ENCODE measurements around the gene AFAP1L1.

Gene AFAP1L1

GRCh38 chr5:149364719-149365118 lies 93.1 kb downstream of the AFAP1L1 start:
- no peak overlapping the region for H2AFZ ChIP-seq (ENCODE audit: low read depth)
- no peak overlapping the region for H3K4me2 ChIP-seq
- no peaks in the 10 kb centered on the region for H3K36me3 ChIP-seq (ENCODE audit: insufficient read depth)

GRCh38 chr5:149365418-149365817 lies 93.8 kb downstream of the AFAP1L1 start:
- Histone ChIP-seq H3K27ac (no peak overlapping the region), H3K79me2 (ENCODE audit: insufficient read depth, low read depth) (no peaks in the 10 kb centered on the region), H3K36me3 (ENCODE audit: insufficient read depth) (no peaks in the 10 kb centered on the region), H2AFZ (ENCODE audit: low read depth) (no peak overlapping the region), H3K27me3 (ENCODE audit: insufficient read depth, low read depth) (no peaks in the 10 kb centered on the region), H3K4me1 (ENCODE audit: low read depth, poor library complexity, severe bottlenecking) (peaks cover 10% of the 10 kb centered on the region), H4K20me1 (ENCODE audit: insufficient read depth) (no peaks in the 10 kb centered on the region), H3K4me3 (IDR thresholded peaks at IDR 0.05; ENCODE audit: insufficient read depth, low read depth, low read length) (no peak overlapping the region), H3K9ac (no peak overlapping the region), H3K4me2 (no peak overlapping the region)
- TF ChIP-seq CTCF (conservative IDR thresholded peaks at IDR 0.05; ENCODE audit: low read depth, low read length) = no peak

More at GRCh38 chr5:149364719-149365118, 93.1 kb downstream of the AFAP1L1 start:
- Histone ChIP-seq H4K20me1 (ENCODE audit: insufficient read depth) (no peaks in the 10 kb centered on the region), H3K4me3 (IDR thresholded peaks at IDR 0.05; ENCODE audit: insufficient read depth, low read depth, low read length) (no peak overlapping the region), H3K27ac (no peak overlapping the region), H3K79me2 (ENCODE audit: insufficient read depth, low read depth) (no peaks in the 10 kb centered on the region), H3K27me3 (ENCODE audit: insufficient read depth, low read depth) (no peaks in the 10 kb centered on the region), H3K4me1 (ENCODE audit: low read depth, poor library complexity, severe bottlenecking) (peaks cover 10% of the 10 kb centered on the region), H3K9ac (no peak overlapping the region)
- TF ChIP-seq CTCF (conservative IDR thresholded peaks at IDR 0.05; ENCODE audit: low read depth, low read length) = no peak

GRCh38 chr5:149366169-149366729 lies 94.6 kb downstream of the AFAP1L1 start:
- H3K4me1 ChIP-seq (ENCODE audit: low read depth, poor library complexity, severe bottlenecking) = peaks cover 10% of the 10 kb centered on the region
- H2AFZ ChIP-seq (ENCODE audit: low read depth) = no peak overlapping the region
- no peak overlapping the region for H3K27ac ChIP-seq
- H3K79me2 ChIP-seq (ENCODE audit: insufficient read depth, low read depth) = no peaks in the 10 kb centered on the region
- no peaks in the 10 kb centered on the region for H3K27me3 ChIP-seq (ENCODE audit: insufficient read depth, low read depth)
- H3K36me3 ChIP-seq (ENCODE audit: insufficient read depth) = no peaks in the 10 kb centered on the region
- no peaks in the 10 kb centered on the region for H4K20me1 ChIP-seq (ENCODE audit: insufficient read depth)
- H3K4me3 ChIP-seq (IDR thresholded peaks at IDR 0.05; ENCODE audit: insufficient read depth, low read depth, low read length) = no peak overlapping the region
- H3K4me2 ChIP-seq = no peak overlapping the region
- no peak overlapping the region for H3K9ac ChIP-seq
- TF ChIP-seq CTCF (conservative IDR thresholded peaks at IDR 0.05; ENCODE audit: low read depth, low read length) = no peak

- TF ChIP-seq CTCF (conservative IDR thresholded peaks at IDR 0.05; ENCODE audit: low read depth, low read length) = peak; percentile 75
- no peaks in the 10 kb centered on the region for H3K27me3 ChIP-seq (ENCODE audit: insufficient read depth, low read depth)
- H3K4me3 ChIP-seq (IDR thresholded peaks at IDR 0.05; ENCODE audit: insufficient read depth, low read depth, low read length) = no peak overlapping the region
- H2AFZ ChIP-seq (ENCODE audit: low read depth) = no peak overlapping the region
- H3K27ac ChIP-seq = no peak overlapping the region
- H3K9ac ChIP-seq = no peak overlapping the region
- no peaks in the 10 kb centered on the region for H3K79me2 ChIP-seq (ENCODE audit: insufficient read depth, low read depth)
- H3K4me2 ChIP-seq = peak overlapping the region; percentile 36; the same call in 1 of the 2 replicates
- H4K20me1 ChIP-seq (ENCODE audit: insufficient read depth) = no peaks in the 10 kb centered on the region
- H3K4me1 ChIP-seq (ENCODE audit: low read depth, poor library complexity, severe bottlenecking) = peaks cover 10% of the 10 kb centered on the region
- H3K36me3 ChIP-seq (ENCODE audit: insufficient read depth) = no peaks in the 10 kb centered on the region
These were observed 95.8 kb downstream of the AFAP1L1 start for GRCh38 chr5:149367249-149367971.
